Stimulated activated memory B cell treated with anti-CD40 and anti-IgM and Interleukin-4, amounts not matched to agents 10 μg/mL and 1 μg/mL and 100 μg/mL, for 72 hours (primary cell): ENCODE results near the gene IRF8.

Experiments used
- ATAC-seq: fragments of 150-1000 bp; cut with Tn5 transposase; 2 replicates; pipeline ENCODE4 v1.10.0; 2021
- H3K27ac Mint-ChIP-seq: one replicate; pipeline ENCODE4 v1.8.0; 2022; ENCODE audit warnings: mild to moderate bottlenecking, mixed read lengths
- H3K27me3 Mint-ChIP-seq: one replicate; pipeline ENCODE4 v1.8.0; 2022; ENCODE audit warnings: mixed read lengths
- H3K36me3 Mint-ChIP-seq: one replicate; pipeline ENCODE4 v1.8.0; 2022; ENCODE audit warnings: mixed read lengths
- H3K4me1 Mint-ChIP-seq: one replicate; pipeline ENCODE4 v1.8.0; 2022; ENCODE audit warnings: mixed read lengths
- H3K4me3 Mint-ChIP-seq: one replicate; pipeline ENCODE4 v1.8.0; 2022; ENCODE audit warnings: mild to moderate bottlenecking, moderate library complexity, mixed read lengths
- H3K9me3 Mint-ChIP-seq: one replicate; pipeline ENCODE4 v1.8.0; 2022; ENCODE audit warnings: mixed read lengths

IRF8 gene

GRCh38 chr16:85943711-85944110 lies 44.7 kb downstream of the IRF8 start:
- no peak for ATAC-seq
- Mint-ChIP-seq H3K9me3 (no peaks in the 10 kb centered on the region), H3K27ac (peak overlapping the region; percentile 87), H3K36me3 (no peaks in the 10 kb centered on the region), H3K4me3 (peak overlapping the region; percentile 13), H3K4me1 (peaks cover 72% of the 10 kb centered on the region), H3K27me3 (no peaks in the 10 kb centered on the region)

GRCh38 chr16:85944572-85945423 lies 45.8 kb downstream of the IRF8 start:
- H3K27me3 Mint-ChIP-seq: no peaks in the 10 kb centered on the region
- H3K9me3 Mint-ChIP-seq: no peaks in the 10 kb centered on the region
- peaks cover 79% of the 10 kb centered on the region for H3K4me1 Mint-ChIP-seq
- peak overlapping the region; percentile 87 for H3K27ac Mint-ChIP-seq
- no peak for ATAC-seq
- no peaks in the 10 kb centered on the region for H3K36me3 Mint-ChIP-seq
- peak overlapping the region; percentile 82 for H3K4me3 Mint-ChIP-seq

DNA sequence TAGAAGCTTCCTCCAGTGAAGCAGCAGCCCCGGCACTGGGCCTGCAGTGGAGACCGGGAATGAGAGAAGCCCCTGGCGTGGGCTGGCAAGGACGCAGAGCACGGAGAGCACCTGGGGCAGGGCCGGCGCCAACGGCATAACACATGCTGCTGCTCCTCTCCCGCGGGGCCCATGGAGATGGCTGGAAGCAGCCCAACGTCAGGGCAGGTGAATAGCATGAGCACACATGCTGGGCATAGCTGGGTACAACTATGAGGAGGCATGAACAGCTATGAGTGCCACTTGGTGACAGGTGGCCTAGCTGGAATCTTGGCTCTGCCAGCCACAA lies 46.4 kb downstream of the IRF8 start:
- no peaks in the 10 kb centered on the region for H3K36me3 Mint-ChIP-seq
- H3K4me3 Mint-ChIP-seq: peak overlapping the region; percentile 82
- H3K27me3 Mint-ChIP-seq: no peaks in the 10 kb centered on the region
- H3K9me3 Mint-ChIP-seq: no peaks in the 10 kb centered on the region
- peaks cover 85% of the 10 kb centered on the region for H3K4me1 Mint-ChIP-seq
- no peak for ATAC-seq
- H3K27ac Mint-ChIP-seq: peak overlapping the region; percentile 87

DNA sequence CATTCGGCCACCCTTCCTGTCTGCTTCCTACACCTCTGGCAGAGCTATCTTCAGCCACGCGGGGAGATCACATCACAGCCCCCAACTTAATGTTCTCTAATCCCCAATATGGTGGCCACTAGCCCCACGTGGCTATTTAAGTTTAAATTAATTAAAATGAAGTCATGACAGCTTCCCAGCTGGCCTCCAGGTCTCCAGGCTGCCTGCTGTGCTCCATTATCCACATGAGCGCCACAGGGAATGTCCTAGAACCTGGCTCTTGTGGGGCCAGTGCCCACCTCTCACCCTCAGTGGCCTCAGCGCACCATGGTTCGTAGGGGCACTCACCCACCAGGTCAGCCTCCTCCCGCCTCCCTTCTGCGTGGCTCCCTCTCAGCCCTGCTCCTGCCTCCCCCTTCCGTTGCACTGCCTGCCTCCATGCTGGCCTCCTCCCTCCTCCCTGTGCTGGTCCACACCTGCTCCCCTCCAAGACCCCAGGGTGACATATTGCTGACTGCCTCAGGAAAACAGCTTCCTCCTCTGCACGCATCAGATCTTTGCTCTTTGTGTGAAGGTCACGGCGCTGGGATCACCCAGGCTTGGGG lies 47.7 kb downstream of the IRF8 start:
- H3K27me3 Mint-ChIP-seq: no peaks in the 10 kb centered on the region
- peaks cover 94% of the 10 kb centered on the region for H3K4me1 Mint-ChIP-seq
- H3K36me3 Mint-ChIP-seq: no peaks in the 10 kb centered on the region
- H3K27ac Mint-ChIP-seq: peak overlapping the region; percentile 87
- peak overlapping the region; percentile 82 for H3K4me3 Mint-ChIP-seq
- ATAC-seq: no peak
- no peaks in the 10 kb centered on the region for H3K9me3 Mint-ChIP-seq

DNA sequence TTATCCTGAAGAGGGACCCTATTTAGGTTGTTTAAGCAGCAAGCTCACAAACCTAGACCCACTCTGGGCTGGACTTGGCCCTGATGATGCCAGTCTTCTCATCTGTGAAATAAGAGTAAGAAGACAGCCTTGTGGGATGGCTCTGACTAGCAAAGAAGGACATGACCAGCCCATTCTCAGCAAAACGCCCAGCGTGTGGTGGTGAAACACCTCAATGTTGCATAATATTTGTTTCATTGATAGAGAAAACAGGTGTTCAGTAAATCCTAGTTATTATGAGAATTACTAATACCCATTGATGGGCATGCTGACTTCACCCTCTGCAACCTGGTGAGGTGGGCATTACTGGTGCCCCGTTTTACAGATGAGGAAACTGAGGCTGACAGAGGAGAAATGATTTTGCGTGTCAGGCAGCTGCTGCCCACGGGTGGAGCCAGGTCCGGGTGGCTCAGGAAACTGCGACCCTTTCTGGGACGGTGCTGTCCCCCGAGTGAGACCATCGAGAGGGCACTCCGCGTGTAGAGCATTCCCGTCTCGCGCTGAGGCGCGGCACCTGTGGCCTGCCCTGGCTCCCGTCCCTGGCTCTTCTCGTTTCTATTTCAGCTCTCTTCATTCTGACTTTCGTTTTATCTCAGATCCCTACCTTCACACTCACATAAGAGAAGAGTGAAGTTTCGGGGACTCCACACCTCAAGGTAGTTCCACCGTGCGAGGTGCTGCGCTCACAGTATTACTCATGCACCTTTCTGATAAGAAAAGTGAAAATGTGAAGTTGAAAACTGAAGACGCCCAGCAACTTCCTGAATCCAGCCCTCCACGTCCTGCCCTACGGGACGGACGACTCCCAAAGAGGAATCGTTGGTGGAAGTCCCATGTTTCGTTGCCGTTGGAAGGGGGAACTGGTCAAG lies 48.5 kb downstream of the IRF8 start:
- Mint-ChIP-seq H3K27me3 (no peaks in the 10 kb centered on the region), H3K4me1 (peaks cover 87% of the 10 kb centered on the region), H3K9me3 (no peaks in the 10 kb centered on the region), H3K4me3 (peak overlapping the region; percentile 82), H3K36me3 (no peaks in the 10 kb centered on the region), H3K27ac (peak overlapping the region; percentile 87)
- ATAC-seq: peak; percentile 90

DNA sequence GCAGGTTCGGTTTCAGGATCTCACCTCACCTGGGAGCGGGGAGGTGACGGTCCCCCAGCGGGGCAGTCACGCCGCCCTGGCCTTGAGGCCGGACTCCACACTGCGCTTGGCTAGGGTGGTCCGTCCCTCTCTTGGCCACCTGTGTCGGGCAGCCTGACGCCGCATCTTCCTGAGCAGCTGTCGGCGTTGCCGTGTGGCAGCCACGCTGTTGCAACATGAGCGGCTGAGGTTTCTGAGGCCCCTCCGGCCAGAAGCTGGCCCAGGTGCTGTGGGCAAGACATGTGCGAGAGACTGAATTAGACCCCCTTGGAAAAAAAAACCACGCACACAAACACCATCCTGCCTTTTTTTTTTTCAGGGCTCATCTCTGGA lies 49.2 kb downstream of the IRF8 start:
- H3K4me1 Mint-ChIP-seq: peaks cover 84% of the 10 kb centered on the region
- H3K9me3 Mint-ChIP-seq: no peaks in the 10 kb centered on the region
- no peaks in the 10 kb centered on the region for H3K27me3 Mint-ChIP-seq
- peak overlapping the region; percentile 87 for H3K27ac Mint-ChIP-seq
- H3K36me3 Mint-ChIP-seq: no peaks in the 10 kb centered on the region
- ATAC-seq: peak; percentile 56
- H3K4me3 Mint-ChIP-seq: peak overlapping the region; percentile 82

- no peaks in the 10 kb centered on the region for H3K36me3 Mint-ChIP-seq
- ATAC-seq: peak; percentile 25
- peak overlapping the region; percentile 82 for H3K4me3 Mint-ChIP-seq
- H3K27ac Mint-ChIP-seq: peak overlapping the region; percentile 87
- H3K9me3 Mint-ChIP-seq: no peaks in the 10 kb centered on the region
- no peaks in the 10 kb centered on the region for H3K27me3 Mint-ChIP-seq
- peaks cover 84% of the 10 kb centered on the region for H3K4me1 Mint-ChIP-seq
These were observed 49.8 kb downstream of the IRF8 start for GRCh38 chr16:85948616-85949265.

- H3K4me3 Mint-ChIP-seq: no peak overlapping the region
- peaks cover 79% of the 10 kb centered on the region for H3K4me1 Mint-ChIP-seq
- peak overlapping the region; percentile 87 for H3K27ac Mint-ChIP-seq
- ATAC-seq: no peak
- H3K27me3 Mint-ChIP-seq: no peaks in the 10 kb centered on the region
- no peaks in the 10 kb centered on the region for H3K9me3 Mint-ChIP-seq
- no peaks in the 10 kb centered on the region for H3K36me3 Mint-ChIP-seq
These were observed 51.4 kb downstream of the IRF8 start for GRCh38 chr16:85950136-85950918.

DNA sequence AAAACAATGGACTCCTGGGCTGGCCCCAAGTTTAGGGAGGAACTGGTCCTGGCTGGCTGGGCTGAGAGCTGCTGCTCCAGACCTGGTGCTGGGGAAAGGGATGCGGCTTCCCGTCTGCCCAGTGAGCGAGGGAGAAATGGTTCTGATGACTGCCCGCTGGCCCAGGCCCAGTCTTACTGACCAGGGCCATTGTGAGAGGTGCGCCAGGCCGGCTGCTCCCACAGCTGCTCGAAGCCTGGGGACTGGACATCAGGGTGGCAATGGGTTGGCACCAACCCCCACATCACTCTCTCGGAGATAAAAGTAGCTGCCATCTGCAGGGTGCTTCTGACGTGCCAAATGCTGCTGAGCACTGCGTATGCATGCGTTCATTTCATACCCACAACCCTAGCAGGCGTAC lies 53.2 kb downstream of the IRF8 start:
- H3K4me1 Mint-ChIP-seq: peaks cover 79% of the 10 kb centered on the region
- no peak overlapping the region for H3K27ac Mint-ChIP-seq
- H3K27me3 Mint-ChIP-seq: no peaks in the 10 kb centered on the region
- no peak for ATAC-seq
- H3K4me3 Mint-ChIP-seq: no peak overlapping the region
- no peaks in the 10 kb centered on the region for H3K36me3 Mint-ChIP-seq
- no peaks in the 10 kb centered on the region for H3K9me3 Mint-ChIP-seq

DNA sequence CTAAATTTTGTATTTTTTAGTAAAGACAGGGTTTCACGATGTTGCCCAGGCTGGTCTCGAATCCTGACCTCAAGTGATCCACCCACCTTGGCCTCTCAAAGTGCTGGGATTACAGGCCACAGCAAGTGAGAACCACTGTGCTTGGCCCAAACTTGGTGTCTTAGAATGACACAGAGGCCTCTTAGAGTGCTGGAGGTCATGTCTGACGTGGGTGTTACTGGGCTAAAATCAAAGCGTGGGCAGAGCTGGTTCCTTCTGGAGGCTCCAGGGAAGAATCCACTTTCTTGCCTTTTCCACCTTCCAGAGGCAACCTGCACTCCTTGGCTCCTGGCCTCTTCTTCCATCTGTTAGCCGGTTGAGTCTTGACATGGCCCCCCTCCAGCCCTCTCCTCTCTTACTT lies 53.8 kb downstream of the IRF8 start:
- Mint-ChIP-seq H3K4me1 (peaks cover 76% of the 10 kb centered on the region), H3K4me3 (no peak overlapping the region), H3K9me3 (no peaks in the 10 kb centered on the region), H3K27me3 (no peaks in the 10 kb centered on the region), H3K36me3 (no peaks in the 10 kb centered on the region), H3K27ac (peak overlapping the region; percentile 16)
- ATAC-seq: no peak

DNA sequence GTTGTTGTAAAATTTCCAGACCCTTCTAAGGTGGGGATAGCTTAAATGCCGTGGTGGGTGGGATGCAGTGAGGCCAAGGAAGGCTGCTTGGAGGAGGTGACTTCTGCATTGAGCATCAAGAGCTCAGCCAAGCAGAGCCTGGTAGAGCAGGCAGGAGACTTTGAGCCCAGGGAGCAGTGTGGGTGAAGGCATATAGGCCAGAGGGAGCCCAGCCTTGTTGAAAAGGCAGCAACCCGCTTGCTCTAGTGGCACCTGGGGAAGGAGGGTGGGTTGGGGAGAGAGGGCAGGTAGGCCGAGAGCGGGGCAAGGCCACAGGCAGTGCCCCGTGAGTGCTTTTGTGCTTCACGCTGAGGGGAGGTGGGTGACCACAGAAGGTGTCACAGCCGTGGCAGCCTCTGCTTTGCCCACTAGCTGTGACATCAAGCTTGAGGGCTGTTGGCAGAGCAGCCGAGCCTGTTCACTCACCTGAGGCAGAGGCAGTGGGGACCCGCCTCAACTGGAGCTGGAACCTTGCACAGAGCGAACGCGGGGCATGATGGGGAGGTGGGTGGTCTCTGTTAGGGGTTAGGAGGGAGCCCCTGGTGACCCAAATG lies 56.1 kb downstream of the IRF8 start:
- ATAC-seq: peak; percentile 72
- Mint-ChIP-seq H3K27me3 (no peaks in the 10 kb centered on the region), H3K36me3 (no peaks in the 10 kb centered on the region), H3K4me1 (peaks cover 58% of the 10 kb centered on the region), H3K4me3 (peak overlapping the region; percentile 13), H3K27ac (peak overlapping the region; percentile 75), H3K9me3 (no peaks in the 10 kb centered on the region)

- Mint-ChIP-seq H3K4me3 (no peak overlapping the region), H3K36me3 (no peaks in the 10 kb centered on the region), H3K27me3 (no peaks in the 10 kb centered on the region), H3K27ac (peak overlapping the region; percentile 75), H3K4me1 (peaks cover 53% of the 10 kb centered on the region), H3K9me3 (no peaks in the 10 kb centered on the region)
- ATAC-seq: peak; percentile 81
These were observed 56.6 kb downstream of the IRF8 start for GRCh38 chr16:85955566-85955965.

GRCh38 chr16:85956426-85956825 lies 57.5 kb downstream of the IRF8 start:
- H3K4me1 Mint-ChIP-seq: peaks cover 49% of the 10 kb centered on the region
- no peaks in the 10 kb centered on the region for H3K27me3 Mint-ChIP-seq
- H3K36me3 Mint-ChIP-seq: no peaks in the 10 kb centered on the region
- peak overlapping the region; percentile 21 for H3K4me3 Mint-ChIP-seq
- H3K27ac Mint-ChIP-seq: peak overlapping the region; percentile 26
- no peak for ATAC-seq
- no peaks in the 10 kb centered on the region for H3K9me3 Mint-ChIP-seq

- Mint-ChIP-seq H3K4me3 (no peak overlapping the region), H3K36me3 (no peaks in the 10 kb centered on the region), H3K4me1 (peaks cover 54% of the 10 kb centered on the region)
These were observed 59.8 kb downstream of the IRF8 start for GRCh38 chr16:85958731-85959130.

More at GRCh38 chr16:85958731-85959130, 59.8 kb downstream of the IRF8 start:
- no peak for ATAC-seq
- Mint-ChIP-seq H3K27me3 (no peaks in the 10 kb centered on the region), H3K9me3 (no peaks in the 10 kb centered on the region), H3K27ac (no peak overlapping the region)
